Breast epithelium (tissue), 3 donors: ENCODE data around the gene ZNF3.

Experiments used
- POLR2AphosphoS5 ChIP-seq, 3 donors: sonication (generic); formaldehyde crosslinking; IDR thresholded peaks; one replicate each; pipeline ENCODE4 v1.6.1; 2017; ENCODE audit warnings: antibody characterized with exemption in 3 of 3
- TF ChIP-seq, protein P1 (sequence below), 3 donors: fragments of 450-650 bp; IDR thresholded peaks; one replicate each; pipeline ENCODE4 v1.5.1; 2016 to 2017; ENCODE audit warnings: antibody characterized with exemption in 3 of 3, mild to moderate bottlenecking in 3 of 3, moderate library complexity in 3 of 3

DNA sequence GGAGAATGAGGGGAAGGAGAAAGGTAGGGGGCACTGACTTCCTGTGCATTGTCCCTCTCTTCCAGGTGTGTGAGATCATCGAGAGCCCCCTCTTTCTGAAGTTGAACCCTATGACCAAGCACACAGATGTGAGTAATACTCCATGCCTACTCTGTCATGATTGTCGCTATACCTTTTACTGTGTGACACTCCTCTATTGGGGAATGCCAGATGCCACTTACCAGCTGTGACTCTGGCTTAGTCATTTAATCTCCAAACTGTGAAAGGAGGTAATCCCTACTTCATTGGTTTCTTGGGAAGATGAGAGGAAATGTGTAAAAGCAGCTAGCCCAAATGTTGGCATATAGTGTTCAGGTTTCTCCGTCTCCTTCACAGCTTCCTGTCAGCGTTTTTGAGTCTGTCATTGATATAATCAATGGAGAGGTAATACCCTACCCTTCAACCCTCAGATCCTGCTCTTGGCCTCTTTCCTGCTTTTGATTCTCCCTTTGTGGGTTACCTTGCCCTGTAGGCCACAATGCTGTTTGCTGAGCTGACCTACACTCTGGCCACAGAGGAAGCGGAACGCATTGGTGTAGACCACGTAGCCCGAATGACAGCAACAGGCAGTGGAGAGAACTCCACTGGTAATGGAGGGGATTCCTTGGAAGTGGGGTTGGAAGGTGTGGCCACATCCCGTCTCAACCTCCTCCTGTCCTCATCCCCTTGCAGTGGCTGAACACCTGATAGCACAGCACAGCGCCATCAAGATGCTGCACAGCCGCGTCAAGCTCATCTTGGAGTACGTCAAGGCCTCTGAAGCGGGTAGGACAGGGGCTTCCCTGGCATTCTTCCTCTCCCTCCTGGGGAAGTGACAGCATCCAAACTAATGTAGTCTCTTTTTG lies 9.2 kb upstream of the ZNF3 start:
- no peak for TF ChIP-seq POLR2AphosphoS5 (IDR thresholded peaks at IDR 0.05)
- TF ChIP-seq, protein P1, sequence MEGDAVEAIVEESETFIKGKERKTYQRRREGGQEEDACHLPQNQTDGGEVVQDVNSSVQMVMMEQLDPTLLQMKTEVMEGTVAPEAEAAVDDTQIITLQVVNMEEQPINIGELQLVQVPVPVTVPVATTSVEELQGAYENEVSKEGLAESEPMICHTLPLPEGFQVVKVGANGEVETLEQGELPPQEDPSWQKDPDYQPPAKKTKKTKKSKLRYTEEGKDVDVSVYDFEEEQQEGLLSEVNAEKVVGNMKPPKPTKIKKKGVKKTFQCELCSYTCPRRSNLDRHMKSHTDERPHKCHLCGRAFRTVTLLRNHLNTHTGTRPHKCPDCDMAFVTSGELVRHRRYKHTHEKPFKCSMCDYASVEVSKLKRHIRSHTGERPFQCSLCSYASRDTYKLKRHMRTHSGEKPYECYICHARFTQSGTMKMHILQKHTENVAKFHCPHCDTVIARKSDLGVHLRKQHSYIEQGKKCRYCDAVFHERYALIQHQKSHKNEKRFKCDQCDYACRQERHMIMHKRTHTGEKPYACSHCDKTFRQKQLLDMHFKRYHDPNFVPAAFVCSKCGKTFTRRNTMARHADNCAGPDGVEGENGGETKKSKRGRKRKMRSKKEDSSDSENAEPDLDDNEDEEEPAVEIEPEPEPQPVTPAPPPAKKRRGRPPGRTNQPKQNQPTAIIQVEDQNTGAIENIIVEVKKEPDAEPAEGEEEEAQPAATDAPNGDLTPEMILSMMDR (IDR thresholded peaks at IDR 0.05): no peak
